ENCODE measurements around the gene CAMK1. TPM values are rescaled to one million over a fixed set of nuclear protein-coding genes. Genes with fewer than 3 reads are reported as not detected.

CAMK1 gene
- total and polyA plus RNA-seq, 9 of the 15 experiments (the other 6 are each of a cell fraction or from before 2014, with no cell fraction given): 0.23 to 10.7 (median 6.0) TPM

DNA sequence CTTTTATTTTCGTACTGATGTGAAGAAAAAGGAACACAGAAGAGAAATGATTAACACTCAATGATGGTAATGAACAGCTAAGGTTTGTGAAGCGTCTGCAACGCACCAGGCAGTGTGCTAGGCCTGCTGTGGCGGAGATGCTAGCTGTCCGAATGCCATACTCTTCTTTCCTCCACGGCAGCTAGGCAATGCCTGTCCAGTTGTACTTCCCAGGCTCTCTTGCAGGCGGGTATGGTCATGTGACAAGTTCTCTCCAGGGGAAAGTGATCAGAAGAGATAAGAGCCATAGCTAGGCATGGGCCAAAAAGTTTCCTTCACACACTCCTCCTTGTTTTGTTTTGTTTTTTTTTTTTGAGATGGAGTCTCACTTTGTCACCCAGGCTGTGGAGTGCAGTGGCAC lies 15.9 kb upstream of the CAMK1 start (continued):
- TF ChIP-seq CXXC5 (CRISPR knock-in tag; IDR thresholded peaks at IDR 0.05) (peak; percentile 35; the same call in 1 of the 2 replicates), HLTF (IDR thresholded peaks at IDR 0.05) (peak; percentile 47; the same call in 1 of the 2 replicates), ZNF224 (CRISPR knock-in tag; IDR thresholded peaks at IDR 0.05) (no peak), KDM1A (IDR thresholded peaks at IDR 0.05) (no peak), SLC30A9 (CRISPR knock-in tag; IDR thresholded peaks at IDR 0.05) (no peak), SMARCB1 (IDR thresholded peaks at IDR 0.05; ENCODE audit: insufficient read length, low read depth) (peak; percentile 18), REST (IDR thresholded peaks at IDR 0.05; ENCODE audit: borderline replicate concordance) (peak; percentile 34; the same call in 1 of the 2 replicates), REST (CRISPR knock-in tag; IDR thresholded peaks at IDR 0.05; ENCODE audit: low read depth) (no peak), ETV5 (CRISPR knock-in tag; IDR thresholded peaks at IDR 0.05; ENCODE audit: low read depth) (no peak), RHOXF2B (CRISPR knock-in tag; conservative IDR thresholded peaks at IDR 0.05) (no peak), ATF1 (CRISPR knock-in tag; IDR thresholded peaks at IDR 0.05) (no peak), ATF1 (tag; IDR thresholded peaks at IDR 0.05) (no peak), L3MBTL2 (IDR thresholded peaks at IDR 0.05) (peak; percentile 8; the same call in 1 of the 2 replicates), MAZ (CRISPR knock-in tag; conservative IDR thresholded peaks at IDR 0.05 in 1 of 2, IDR thresholded peaks at IDR 0.05 in 1 of 2) (no peak), GABPA (tag; conservative IDR thresholded peaks at IDR 0.05; ENCODE audit: low read depth) (no peak), GATAD2B (IDR thresholded peaks at IDR 0.05; ENCODE audit: borderline replicate concordance) (no peak), ZNF217 (CRISPR knock-in tag; IDR thresholded peaks at IDR 0.05) (no peak), HSF4 (CRISPR knock-in tag; IDR thresholded peaks at IDR 0.05; ENCODE audit: borderline replicate concordance) (peak; percentile 69; the same call in 1 of the 2 replicates), ZNF324 (CRISPR knock-in tag; IDR thresholded peaks at IDR 0.05) (peak; percentile 45; the same call in 1 of the 2 replicates), ZNF165 (CRISPR knock-in tag; IDR thresholded peaks at IDR 0.05; ENCODE audit: borderline replicate concordance) (no peak)
- TF ChIP-seq, protein P1, sequence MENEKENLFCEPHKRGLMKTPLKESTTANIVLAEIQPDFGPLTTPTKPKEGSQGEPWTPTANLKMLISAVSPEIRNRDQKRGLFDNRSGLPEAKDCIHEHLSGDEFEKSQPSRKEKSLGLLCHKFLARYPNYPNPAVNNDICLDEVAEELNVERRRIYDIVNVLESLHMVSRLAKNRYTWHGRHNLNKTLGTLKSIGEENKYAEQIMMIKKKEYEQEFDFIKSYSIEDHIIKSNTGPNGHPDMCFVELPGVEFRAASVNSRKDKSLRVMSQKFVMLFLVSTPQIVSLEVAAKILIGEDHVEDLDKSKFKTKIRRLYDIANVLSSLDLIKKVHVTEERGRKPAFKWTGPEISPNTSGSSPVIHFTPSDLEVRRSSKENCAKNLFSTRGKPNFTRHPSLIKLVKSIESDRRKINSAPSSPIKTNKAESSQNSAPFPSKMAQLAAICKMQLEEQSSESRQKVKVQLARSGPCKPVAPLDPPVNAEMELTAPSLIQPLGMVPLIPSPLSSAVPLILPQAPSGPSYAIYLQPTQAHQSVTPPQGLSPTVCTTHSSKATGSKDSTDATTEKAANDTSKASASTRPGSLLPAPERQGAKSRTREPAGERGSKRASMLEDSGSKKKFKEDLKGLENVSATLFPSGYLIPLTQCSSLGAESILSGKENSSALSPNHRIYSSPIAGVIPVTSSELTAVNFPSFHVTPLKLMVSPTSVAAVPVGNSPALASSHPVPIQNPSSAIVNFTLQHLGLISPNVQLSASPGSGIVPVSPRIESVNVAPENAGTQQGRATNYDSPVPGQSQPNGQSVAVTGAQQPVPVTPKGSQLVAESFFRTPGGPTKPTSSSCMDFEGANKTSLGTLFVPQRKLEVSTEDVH (IDR thresholded peaks at IDR 0.05; ENCODE audit: low read depth, partially characterized antibody): no peak
